Inflammatory macrophage (primary cell): ENCODE results near the gene RETREG1.
"Not testable (repeated sequence)": the region's sequence is repeated elsewhere in the genome, so short reads cannot be mapped to it uniquely, and the experiment has no call there.

ENCODE experiments used
- DNase-seq, 2 donors: peaks; one replicate each; pipeline ENCODE4 v3.0.0-alpha.2; 2020 to 2022

RETREG1 gene

DNA sequence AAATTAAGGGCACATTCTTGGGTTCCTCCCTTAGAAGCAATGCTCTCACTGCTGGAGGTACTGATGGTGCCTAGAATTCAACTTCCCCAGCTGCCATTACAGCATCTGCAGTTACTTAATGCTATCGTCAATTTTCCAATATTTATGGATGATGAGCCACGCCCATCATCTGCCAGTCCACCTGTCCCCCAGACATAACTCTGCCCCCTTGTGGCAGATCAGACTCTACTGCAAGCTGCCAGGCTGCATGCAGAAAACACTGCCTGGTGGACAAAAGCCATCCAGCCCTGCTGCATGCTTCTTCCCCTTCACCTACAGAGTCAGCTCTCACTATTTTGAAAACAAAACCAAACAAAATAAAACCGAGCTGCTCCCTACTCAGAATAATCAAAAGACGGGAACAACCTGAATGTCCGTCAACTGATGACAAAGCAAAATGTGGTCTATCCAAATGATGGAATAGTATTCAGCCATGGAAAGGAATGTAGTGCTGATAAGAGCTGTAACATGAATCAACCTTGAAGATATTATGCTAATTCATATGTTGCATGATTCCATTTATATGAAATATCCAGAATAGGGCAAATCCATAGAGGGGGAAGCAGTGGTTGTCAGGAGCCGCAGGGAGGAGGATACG lies 66.4 kb downstream of the RETREG1 start:
- DNase-seq = peak; percentile 30 to 37

GRCh38 chr5:16549491-16550206 lies 67.1 kb downstream of the RETREG1 start:
- no peak for DNase-seq

DNA sequence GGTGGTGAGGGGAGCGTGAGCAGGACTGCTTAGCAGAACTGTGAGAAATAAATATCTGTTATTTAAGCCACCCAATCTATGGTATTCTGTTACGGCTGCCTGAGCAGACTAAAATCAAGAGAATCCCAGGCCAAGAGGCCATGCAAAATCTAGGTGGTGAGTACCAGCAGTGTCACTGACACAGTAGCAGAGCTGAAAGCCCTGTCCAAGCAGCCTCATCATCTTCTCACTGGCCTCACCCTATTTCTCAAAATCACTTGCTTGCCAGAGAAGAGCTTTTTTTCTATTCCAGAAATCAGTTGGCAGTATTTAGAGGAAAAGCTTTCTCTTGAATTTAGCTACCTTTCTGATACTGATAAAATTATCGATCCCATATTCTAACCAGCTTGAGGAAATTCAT lies 68.0 kb downstream of the RETREG1 start:
- DNase-seq = no peak

GRCh38 chr5:16548115-16548514 lies 68.7 kb downstream of the RETREG1 start:
- DNase-seq = no peak

- DNase-seq = no peak
Observed at GRCh38 chr5:16547200-16547842, 69.5 kb downstream of the RETREG1 start.

DNA sequence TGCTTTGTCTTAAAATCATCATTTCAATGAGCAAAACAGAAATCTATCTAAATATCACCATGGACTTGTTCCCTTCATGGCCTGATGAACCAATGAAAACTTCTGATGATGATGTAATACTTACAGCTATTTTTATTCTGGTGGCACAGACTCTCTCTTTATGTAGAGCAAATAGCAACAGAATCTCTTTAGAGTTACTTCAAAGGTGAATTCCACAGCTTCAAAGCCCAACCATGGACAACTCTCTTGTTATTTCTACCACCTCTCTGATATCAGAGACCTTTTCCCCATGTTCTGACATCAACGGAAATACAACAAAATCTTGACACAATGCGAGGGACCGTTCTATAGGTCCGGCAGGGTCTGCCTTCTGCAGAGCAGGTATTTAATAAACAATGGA lies 70.1 kb downstream of the RETREG1 start:
- DNase-seq = no peak

GRCh38 chr5:16544607-16545374 lies 72.0 kb downstream of the RETREG1 start:
- DNase-seq = no peak

GRCh38 chr5:16543206-16543605 lies 73.6 kb downstream of the RETREG1 start:
- DNase-seq = not testable (repeated sequence)

- DNase-seq = no peak
Observed at GRCh38 chr5:16542236-16542635, 74.6 kb downstream of the RETREG1 start.

GRCh38 chr5:16541592-16541991 lies 75.2 kb downstream of the RETREG1 start:
- not testable (repeated sequence) for DNase-seq

DNA sequence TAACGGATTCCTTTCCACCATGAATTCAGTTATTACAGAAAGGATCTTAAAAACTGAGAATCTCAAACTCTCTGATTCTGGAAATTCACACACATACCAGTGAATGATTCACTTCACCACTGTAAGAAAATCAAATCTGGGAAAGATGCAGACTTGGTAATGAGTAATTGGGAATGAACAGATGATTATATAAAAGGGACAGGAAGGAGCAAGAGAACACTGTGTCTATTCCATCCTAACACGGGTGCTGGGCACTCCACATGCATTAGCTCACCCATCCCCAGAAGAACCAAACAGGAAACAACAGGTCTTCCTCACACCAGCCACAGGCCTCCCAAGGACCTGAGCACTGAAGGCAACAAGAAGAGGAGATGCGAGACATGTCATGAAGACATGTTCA lies 76.4 kb downstream of the RETREG1 start:
- DNase-seq = no peak

- no peak for DNase-seq
Observed at GRCh38 chr5:16539169-16539666, 77.6 kb downstream of the RETREG1 start.

- DNase-seq = no peak
Observed at GRCh38 chr5:16538006-16538405, 78.8 kb downstream of the RETREG1 start.

- DNase-seq = no peak
Observed at GRCh38 chr5:16536818-16537217, 80.0 kb downstream of the RETREG1 start.

GRCh38 chr5:16536246-16536645 lies 80.6 kb downstream of the RETREG1 start:
- DNase-seq = no peak

DNA sequence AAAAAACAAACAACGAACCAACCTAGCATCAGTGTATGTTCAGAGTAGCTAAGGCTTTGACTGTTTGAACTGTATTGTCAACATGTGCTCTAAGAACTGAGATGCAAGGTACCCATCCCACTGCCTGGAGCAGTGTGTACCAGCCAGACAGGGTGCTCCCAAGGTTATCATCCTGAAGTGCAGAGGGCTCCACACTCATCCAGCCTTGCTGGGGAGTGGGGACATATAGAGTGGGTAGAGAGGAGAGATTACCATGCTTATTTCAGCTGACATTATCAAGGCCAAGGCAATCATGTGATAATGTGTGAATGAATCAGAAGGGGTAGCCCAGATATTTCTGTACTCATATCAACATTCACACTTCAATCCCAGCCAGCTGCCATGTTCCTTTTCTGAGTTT lies 82.5 kb downstream of the RETREG1 start:
- no peak for DNase-seq

- no peak for DNase-seq
Observed at GRCh38 chr5:16531063-16531648, 85.6 kb downstream of the RETREG1 start.

GRCh38 chr5:16529306-16529705 lies 87.5 kb downstream of the RETREG1 start:
- no peak for DNase-seq

- no peak for DNase-seq
Observed at GRCh38 chr5:16528382-16529110, 88.3 kb downstream of the RETREG1 start.

GRCh38 chr5:16525651-16526050 lies 91.1 kb downstream of the RETREG1 start:
- DNase-seq = peak in 1 of 2 donors; percentile 34

- DNase-seq = no peak
Observed at GRCh38 chr5:16524286-16524685, 92.5 kb downstream of the RETREG1 start.
